Inferior parietal cortex (tissue), 1 donor: ENCODE results near the gene PRDM10.

Experiments
- DNase-seq: peaks from one replicate; pipeline ENCODE4 v3.0.0-alpha.2; 2016; ENCODE audit errors: extremely low spot score

Gene PRDM10

DNA sequence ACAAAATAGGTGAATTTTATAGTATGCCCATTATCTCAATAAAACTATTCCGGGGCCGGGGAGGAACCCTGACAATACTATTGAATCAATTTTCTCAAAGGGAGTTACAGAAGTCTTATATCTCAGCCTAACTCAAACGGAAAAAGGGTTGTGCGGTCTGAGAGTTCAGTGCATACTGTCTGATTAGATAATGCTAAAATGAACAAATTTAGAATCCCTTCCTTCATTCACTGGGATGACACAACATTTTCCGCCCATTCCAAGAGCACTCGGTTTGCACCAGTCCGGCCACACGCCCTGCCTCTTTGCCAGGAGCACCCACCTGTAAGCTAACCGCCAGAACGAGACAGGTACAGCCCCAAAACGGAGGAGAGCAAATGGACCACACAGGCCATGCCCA, 57.3 kb downstream of the PRDM10 start:
- DNase-seq: no peak

- no peak for DNase-seq
These were observed 57.9 kb downstream of the PRDM10 start for GRCh38 chr11:129944696-129945095.

GRCh38 chr11:129943036-129943435, 59.6 kb downstream of the PRDM10 start:
- no peak for DNase-seq

DNA sequence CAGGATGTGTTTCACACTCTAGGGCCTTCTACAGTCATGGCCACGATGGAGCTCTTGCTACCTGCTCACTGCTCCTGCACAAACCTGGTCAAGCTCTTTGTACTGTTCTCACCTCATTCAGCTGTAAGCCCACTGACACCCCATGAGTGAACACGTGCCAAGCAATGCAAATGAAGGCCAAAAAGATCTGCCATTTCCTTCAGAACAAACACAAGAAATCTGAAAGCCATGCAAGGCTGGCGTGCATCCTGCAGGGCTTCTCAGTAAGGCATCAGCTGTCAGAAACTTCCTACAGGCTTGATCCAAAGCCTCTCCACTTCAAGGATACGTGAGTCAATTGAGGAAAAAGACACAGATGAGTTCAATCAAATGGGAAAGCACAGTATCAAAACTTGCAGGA, 63.1 kb downstream of the PRDM10 start:
- DNase-seq: no peak

DNA sequence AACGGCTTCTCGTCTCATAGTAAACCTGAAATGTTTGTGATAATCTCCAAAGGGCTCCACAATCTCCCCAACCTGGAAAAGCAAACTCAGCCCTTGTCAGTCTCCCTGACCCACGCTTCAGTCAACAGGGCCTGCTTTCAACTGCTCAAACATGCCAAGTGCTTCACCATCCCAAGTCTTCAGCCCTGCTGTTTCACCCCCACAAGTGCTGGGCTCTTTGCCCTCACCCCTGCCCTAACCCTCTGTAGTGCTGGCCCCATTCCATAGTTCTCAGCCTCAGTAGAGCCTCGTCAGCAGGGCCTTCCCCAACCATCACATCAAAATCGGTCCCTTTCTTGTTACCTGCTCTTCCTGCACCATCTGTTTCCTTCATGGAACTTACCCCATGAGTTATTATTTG, 63.9 kb downstream of the PRDM10 start:
- no peak for DNase-seq

- DNase-seq: no peak
These were observed 64.9 kb downstream of the PRDM10 start for GRCh38 chr11:129937592-129938238.

- DNase-seq: no peak
These were observed 66.9 kb downstream of the PRDM10 start for GRCh38 chr11:129935723-129936122.

GRCh38 chr11:129933891-129934290, 68.7 kb downstream of the PRDM10 start:
- no peak for DNase-seq

DNA sequence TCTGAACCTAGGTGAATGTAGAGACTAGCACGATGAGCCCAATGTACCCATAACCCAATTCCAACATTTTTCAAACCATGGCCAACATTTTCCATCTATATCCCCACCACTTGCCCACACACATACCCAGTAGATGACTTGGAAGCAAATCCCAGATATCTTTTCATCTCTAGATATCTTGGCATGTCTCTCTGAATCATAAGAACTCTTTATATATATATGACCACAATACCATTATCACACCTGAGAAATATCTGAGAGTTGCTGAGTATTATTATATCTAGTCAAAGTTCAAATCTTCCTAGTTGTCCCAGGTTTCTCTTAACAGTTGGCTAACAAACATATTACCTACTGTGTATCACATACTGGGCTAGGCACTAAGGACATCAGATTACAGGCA, 69.4 kb downstream of the PRDM10 start:
- no peak for DNase-seq

DNA sequence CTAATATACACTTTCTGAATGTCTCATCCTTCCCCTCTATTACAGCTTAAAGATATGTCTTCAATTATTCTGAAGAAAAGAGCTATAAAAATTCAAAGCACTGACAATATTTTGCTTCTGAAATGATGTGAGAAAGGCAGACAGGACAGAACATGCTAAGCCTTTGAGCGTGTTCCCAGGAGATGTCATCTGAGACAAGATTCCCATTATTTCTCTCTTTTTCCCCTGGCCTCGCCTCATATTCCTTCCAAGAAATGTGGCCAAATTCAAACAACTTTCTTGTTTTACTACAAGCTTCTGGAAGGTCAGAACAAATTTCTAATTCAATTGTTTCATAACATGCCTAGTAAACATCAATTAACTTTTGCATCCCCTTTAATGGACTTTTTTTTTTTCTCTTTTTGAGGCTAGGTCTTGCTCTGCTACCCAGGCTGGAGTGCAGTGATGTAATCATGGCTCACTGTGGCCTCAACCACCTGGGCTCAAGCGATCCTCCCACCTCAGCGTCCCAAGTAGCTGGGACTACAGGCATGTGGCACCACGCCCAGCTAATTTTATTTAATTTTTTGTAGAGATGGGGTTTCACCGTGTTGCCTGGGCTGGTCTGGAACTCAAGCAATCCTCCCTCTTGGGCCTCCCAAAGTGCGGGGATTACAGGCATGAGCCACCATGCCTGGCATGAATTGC, 70.1 kb downstream of the PRDM10 start:
- DNase-seq: no peak

DNA sequence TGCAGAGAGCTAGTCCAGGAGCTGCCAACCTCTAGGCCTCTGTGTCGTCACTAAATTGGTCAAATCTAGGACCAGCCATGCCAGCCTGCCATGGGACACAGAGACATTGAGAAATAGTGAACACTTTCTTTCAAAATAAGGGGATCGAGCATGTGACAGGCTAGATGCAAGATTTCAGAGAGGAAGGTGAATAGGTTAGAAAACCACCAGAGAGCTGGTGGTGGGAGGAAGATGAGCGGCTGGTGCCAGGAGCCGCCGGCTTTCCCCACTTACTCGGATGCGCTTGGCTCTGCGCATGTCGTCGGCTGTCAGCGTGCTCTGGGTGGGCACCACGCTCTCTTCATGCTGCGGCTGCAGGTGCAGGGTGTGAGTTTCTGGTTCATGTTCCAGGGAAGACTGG, 71.9 kb downstream of the PRDM10 start:
- no peak for DNase-seq

DNA sequence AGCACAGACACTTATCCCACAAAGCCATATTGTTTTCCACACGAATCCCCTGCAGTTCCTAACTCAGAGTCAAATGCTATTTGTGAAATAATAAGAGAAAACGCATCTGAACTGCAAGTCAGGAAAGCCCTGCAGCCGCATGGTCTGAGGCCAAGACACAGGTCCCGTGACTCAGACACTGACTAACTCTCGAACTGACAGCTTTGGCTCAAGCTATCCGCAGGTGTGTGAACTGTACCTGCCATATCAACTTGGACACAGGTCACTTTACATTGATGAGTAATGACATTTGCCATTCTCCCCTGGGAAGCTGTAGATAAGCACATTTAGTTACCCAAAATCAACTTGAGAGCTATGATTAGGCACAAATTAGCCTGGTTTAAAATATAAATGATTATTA, 72.3 kb downstream of the PRDM10 start:
- no peak for DNase-seq

DNA sequence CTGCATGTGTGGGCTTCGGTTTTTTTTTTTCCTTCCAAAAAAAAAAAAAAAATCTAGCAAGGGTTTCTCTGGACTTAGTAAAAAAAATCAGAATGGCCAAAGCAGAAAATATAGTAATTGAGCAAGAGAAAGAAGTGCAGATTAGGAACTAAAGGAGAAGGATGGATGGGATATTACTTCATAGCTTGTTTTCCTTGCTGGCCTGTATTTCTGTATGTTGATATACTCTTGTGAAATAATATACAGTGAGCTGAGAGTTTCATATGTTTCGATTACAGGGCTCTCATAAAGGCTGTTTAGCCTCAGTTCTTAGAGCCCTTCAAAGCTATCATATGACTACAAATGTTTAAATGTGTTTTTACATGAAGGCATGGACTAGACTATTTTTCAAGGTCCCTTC, 72.9 kb downstream of the PRDM10 start:
- no peak for DNase-seq

GRCh38 chr11:129928923-129929692, 73.5 kb downstream of the PRDM10 start:
- DNase-seq: no peak

- no peak for DNase-seq
These were observed 80.0 kb downstream of the PRDM10 start for GRCh38 chr11:129922674-129923073.

- DNase-seq: no peak
These were observed 84.3 kb downstream of the PRDM10 start for GRCh38 chr11:129918361-129918760.

GRCh38 chr11:129917231-129917630, 85.4 kb downstream of the PRDM10 start:
- DNase-seq: no peak

- no peak for DNase-seq
These were observed 91.3 kb downstream of the PRDM10 start for GRCh38 chr11:129911298-129911697.

DNA sequence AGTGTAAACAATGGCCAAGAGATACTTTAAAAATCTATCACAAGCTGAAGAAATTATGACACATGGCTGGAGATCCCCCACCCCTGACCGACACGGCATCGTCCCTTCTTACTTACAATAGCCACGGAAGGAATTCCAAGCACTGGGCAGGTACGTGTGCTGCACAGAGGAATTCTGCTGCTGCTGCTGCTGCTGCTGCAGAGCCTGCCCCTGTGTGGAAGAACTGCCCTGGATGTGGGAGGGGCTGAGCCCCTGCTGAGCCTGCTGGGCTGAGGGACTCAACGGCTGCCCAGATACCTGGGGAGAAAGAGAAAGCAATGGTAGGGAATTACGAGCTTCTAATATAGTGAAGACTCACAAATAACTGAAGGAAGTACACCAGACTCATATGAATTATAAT, 92.3 kb downstream of the PRDM10 start:
- no peak for DNase-seq

GRCh38 chr11:129905402-129905801, 97.2 kb downstream of the PRDM10 start:
- no peak for DNase-seq

GRCh38 chr11:129896062-129896461, 106.6 kb downstream of the PRDM10 start:
- no peak for DNase-seq

DNA sequence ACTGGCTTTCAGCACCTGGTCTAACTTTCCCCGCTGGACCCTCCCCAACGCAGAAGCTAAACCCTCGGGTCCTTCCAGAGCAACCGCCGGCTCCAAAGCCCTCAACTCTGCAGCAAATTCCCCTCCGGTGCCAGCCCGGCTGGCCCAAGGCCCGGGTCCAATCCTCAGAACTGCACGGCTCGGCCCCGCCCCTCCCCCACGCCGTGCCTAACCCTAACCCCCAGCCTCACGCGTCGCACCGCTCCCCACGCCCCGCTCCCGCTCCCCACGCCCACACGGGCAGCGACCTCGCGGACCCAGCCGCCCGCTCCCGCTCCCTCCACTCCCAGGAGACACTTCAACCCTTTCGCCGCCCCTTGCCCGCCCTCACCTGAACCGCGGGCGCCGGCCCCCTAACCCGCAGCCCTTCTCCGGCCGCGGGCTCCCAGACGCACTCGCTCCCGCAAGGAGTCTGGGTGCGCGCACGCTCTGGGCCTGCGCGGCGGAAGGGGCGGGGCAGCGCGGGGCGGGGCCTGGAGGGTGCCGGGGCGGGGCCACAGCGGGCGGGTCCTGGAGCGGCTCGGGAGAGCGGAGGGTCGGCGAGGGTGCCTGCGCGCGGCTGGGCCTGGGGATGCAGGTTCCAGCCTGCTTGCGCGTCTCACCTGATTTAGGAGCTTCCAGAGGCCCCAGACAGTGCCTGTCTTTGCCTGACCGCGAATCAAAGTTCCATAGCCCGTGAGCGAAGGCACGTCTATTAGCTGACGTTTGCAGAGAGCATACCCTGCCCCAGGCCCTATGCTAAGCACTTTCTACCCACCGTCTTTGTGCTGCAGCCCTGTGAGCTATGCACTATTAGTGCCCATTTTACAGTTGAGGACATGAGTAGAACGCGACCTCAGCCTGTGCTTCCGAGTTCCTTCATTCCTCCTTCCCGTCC, 107.3 kb downstream of the PRDM10 start, which contains the start of gene NFRKB:
Gene NFRKB (minus strand): TSS at position 453 of the 916 bp plus-strand sequence. CDS start 2,729 bp downstream, outside the sequence.
- DNase-seq: peak; percentile 71
